Umbilical cord (tissue), 2 donors: ENCODE results near the gene PTGDR2. TPM values are rescaled to one million over a fixed set of nuclear protein-coding genes. Genes with fewer than 3 reads are reported as not detected.
A peak's percentile ranks its signal among the peaks of the same experiment; 100 is the strongest.

Experiments
- DNase-seq: peaks from one replicate; pipeline ENCODE4 v3.0.0-alpha.2; 2015; ENCODE audit warnings: low spot score
- total RNA-seq: library from RNA; depleted of rRNA; stranded (reverse); fragments of >200 nt; gene quantifications from one replicate; pipeline ENCODE4 v1.2.3, GENCODE V29; 2014; ENCODE audit warnings: low replicate concordance; ENCODE audit not compliant: insufficient read depth

Gene PTGDR2
- total RNA-seq, 1 donor from 2014 or later, result 0.24 TPM

DNA sequence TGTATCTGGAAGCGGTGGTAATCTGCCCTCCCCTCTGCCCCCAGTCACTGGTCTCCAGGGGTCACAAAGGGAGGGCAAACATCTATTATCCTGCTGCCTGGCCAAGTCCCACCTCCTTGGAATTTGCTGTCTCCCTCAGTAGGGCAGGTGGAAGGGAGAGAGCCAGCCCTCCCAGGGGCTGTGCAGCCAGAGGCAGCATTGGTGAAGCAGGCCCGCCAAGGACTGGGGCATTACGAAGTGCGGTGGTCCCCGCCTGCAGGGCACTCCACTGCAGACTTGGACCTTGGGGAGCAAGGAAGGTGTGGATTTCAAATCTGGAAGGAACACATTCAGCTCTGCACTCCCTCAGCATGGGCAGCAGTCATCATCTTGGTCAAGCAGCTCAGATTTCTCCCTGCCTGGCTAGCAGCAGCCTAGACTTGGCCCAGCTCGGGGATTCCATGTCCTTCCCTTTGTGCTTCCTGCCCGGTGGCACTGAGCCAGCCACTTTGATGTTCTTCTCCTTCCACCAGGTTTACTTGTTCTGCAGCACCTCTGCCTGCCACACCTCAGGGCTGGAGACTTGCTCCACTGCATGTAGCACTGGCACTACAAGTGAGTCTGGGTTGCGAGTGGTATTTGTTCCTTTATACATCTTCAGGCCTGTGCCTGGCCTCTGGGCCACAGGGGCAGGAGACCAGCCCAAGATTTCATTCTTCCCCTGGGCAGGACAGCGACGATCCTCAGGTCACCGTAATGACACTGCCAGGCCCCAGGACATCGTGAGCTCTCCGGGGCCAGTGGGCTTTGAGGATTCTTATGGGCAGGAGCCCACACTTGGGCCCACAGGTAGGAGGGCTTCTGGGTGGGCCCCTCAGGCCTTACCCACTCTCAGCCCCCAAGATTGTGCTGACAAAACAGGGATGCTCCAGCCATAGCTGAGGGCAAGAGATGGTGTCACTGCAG, 18.9 kb upstream of the PTGDR2 start:
- DNase-seq, result no peak

- DNase-seq, result no peak
These were observed 17.8 kb upstream of the PTGDR2 start for GRCh38 chr11:60873533-60873932.

DNA sequence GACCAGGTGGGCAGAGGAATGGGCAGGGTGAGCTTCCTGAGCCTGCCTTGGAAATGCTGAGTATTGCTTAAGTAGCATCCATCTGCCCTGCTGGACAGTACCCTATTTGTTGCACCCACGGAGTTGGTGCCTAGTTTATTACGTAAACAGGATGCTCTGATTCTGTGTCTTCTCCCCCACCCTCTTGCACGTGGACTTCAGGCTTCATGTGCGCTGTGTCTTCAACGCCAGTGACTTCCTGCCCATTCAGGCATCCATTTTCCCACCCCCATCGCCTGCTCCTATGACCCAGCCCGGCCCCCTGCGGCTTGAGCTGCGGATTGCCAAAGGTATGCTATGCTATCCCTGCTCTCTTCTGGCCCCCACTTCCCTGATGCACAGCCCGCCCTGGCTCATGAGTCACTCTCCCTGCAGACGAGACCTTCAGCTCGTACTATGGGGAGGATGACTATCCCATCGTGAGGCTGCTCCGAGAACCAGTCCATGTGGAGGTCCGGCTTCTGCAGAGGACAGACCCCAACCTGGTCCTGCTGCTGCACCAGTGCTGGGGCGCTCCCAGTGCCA, 17.3 kb upstream of the PTGDR2 start:
- DNase-seq, result peak; percentile 14

DNA sequence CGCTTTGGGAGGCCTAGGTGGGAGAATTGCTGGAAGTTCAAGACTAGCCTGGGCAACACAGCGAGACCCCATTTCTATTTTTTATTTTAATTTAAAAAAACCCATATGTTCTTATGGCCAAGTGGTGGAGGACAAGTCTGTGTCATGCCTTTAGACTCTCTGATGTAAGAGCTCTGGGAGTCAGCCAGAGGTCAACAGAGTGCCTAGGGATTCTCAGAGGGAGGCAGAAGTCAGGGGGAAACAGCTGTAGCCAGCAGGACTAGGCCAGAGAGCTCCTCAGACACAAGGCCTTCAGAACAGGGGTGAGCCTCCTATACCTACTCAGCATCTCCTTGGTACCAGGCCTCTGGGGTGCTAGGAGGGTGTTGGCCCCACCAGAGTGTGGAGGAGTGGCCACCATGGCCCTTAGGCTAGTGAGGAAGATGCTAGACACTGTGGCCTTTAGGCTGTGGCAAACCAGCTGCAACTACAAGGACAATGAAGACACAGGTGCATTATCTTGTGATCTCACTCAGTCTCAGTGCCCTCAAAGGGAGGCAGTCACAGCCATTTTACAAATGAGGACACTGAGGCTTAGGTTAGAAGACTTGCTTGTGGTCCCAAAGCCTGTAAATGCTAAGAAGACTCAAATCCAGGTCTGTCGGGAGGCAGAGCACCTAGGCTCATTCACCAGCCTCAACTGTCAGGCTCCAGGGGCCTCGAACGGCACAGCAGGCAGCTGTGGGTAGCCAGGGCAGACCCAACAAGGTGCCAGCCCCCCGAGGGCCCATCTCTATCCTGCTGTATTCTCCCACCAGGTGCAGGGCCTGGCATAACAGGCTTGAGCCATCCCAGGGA, 16.6 kb upstream of the PTGDR2 start:
- peak; percentile 47 for DNase-seq

GRCh38 chr11:60871378-60872061, 15.8 kb upstream of the PTGDR2 start:
- DNase-seq, result no peak

- no peak for DNase-seq
These were observed 15.1 kb upstream of the PTGDR2 start for GRCh38 chr11:60870733-60871377.

GRCh38 chr11:60870276-60870675, 14.5 kb upstream of the PTGDR2 start:
- DNase-seq, result no peak

DNA sequence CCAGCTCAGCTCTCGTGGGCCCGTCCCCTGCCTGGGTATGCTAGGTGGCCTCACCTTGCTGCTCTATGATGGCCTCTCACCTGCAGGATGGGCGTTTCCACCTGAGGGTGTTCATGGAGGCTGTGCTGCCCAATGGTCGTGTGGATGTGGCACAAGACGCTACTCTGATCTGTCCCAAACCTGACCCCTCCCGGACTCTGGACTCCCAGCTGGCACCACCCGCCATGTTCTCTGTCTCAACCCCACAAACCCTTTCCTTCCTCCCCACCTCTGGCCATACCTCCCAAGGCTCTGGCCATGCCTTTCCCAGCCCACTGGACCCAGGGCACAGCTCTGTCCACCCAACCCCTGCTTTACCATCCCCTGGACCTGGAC, 13.7 kb upstream of the PTGDR2 start:
- no peak for DNase-seq

GRCh38 chr11:60868682-60869450, 13.1 kb upstream of the PTGDR2 start:
- DNase-seq, result no peak

GRCh38 chr11:60867871-60868681, 12.3 kb upstream of the PTGDR2 start:
- no peak for DNase-seq

GRCh38 chr11:60866911-60867870, 11.4 kb upstream of the PTGDR2 start, which contains the start of gene ZP1:
ZP1 (plus strand) TSS chr11:60867542; CDS start chr11:60867562, 20 bp downstream.
- DNase-seq, result no peak

DNA sequence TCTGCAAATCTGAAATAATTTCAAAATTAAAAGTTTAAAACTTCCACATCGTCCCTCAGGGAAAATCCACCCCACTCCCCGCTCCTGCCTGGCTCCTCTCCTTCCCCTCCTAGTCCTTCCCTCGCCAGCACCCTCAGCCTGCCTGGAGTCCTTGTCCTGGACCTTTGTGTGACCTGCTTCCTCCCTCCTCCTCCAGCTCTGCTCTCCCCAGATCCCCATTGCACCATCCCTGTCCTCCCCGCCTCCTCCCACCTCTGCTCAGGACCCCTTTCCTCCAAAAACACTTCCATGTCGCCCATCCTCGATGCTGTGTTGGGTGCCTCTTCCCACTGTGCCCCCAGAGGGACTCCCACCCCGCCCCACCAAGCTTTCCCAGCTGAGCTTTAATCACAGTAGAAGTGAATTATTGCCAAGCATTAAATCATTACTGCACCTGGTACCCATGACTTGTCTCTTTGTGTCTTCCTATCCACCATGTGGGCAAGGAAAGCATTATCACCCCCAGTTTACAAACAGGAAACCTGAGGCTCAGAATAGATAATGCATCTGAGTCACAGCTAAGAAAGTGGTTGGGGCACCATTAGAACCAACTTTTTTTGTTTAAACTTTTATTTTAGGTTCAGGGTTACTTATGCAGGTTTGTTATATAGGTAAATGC, 9.2 kb upstream of the PTGDR2 start:
- DNase-seq, result no peak

DNA sequence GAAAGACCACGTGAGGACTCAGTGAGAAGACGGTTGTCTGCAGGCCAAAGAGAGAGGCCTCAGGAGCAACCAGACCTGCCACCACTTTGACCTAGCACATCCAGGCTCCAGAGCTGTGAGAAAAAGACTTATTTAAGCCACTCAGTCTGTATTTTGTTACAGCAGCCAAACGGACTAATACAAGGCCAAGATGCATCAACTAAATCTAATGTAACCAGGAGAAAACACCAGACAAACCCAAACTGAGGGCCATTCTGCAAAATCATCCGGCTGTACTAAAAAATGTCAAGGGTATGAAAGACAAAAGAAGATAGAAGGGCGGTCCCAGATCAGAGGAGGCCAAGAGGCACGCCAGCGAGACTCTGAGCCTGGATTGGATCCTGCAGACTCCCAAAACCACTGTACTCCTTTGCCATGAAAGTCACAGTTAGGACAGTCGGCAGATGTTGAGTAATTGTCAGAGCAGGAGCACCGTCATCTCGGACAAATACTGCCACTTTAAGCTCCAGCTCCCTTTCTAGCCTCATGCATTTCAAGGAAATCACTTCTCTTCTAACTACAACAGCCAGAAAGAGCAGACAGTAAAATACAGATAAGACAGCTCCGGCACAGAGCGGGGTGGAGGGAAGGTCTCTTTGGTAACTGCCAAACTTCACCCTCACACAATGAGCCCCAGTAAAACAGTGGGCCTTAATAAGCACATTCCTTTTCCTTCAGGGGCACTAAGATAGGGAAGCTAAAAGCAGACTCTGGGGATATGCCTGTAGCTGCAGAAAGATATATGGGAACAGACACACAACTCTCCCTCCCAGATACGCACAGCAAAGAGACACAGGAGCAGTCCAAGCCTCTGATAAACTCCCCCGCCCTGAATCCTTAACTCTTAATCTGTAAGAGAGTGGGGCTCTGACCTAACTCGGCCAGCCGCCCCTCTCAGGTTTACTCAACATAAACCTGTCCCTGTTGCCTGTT, 8.1 kb upstream of the PTGDR2 start:
- peak; percentile 52 for DNase-seq

DNA sequence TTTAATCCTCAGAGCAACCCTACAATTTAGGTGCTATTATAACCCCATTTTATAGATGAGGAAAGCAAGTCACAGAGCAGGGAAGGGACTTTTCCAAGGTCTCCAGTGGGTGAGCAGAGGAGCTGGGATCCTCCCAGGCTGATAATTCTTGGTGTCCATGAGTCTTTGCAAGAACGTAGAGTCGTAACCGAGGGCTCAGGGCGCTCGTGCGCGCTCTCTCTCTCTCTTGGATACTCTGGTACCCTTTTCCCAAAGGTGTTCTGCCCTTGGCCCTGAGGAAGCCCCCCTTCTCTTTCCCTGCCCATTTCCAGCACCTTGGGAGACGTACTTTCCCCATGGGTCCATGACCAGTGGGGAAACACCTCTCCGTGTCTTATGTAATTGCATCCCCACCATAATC, 6.4 kb upstream of the PTGDR2 start:
- DNase-seq, result no peak

DNA sequence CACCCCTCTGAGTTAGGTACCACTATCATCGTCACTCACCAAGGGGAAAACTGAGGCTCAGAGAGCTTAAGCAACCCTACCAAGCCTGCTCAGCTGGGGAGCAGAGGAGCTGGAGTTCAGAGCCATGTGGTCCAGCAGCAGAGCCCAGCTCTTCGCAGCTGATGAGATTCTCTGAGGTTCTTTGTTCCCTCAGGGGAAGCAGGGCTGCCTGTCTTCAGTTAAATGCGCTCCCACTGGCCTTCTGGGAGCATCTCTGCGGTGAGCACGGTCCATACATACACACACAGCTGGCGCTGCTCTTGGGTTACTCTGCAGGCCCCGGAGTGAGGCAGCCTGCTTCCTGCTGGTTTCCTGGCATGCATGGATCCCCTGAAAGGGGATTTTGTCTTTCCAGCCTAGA, 5.2 kb upstream of the PTGDR2 start:
- DNase-seq, result no peak

DNA sequence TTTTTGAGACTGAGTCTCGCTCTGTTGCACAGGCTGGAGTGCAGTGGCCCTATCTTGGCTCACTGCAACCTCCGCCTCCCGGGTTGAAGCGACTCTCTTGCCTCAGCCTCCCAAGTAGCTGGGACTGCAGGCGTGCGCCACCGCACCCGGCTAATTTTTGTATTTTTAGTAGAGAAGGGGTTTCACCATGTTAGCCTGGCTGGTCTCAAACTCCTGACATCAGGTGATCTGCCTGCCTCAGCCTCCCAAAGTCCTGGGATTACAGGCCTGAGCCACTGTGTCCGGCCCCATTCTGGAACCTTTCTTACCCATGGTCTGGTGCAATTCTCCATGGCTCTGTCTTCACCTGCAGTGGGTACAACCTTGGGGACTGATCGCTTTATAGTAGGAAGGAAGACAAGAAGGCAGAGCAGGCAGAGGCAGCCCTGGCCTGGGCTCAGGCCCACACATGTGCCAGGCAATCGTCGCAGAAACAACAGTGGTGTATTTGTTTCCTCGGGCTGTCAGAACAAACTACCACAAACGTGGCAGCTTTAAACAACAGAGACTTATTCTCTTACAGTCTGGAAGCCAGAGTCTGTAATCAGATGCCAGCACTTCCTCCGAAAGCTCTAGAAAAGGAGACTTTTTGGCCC, 4.0 kb upstream of the PTGDR2 start:
- no peak for DNase-seq
